ENCODE results near the gene FFAR1. TPM values are rescaled to one million over a fixed set of nuclear protein-coding genes. Genes with fewer than 3 reads are reported as not detected.

FFAR1 gene
- total and polyA plus RNA-seq, 2 experiments from 2014 or later: not detected

DNA sequence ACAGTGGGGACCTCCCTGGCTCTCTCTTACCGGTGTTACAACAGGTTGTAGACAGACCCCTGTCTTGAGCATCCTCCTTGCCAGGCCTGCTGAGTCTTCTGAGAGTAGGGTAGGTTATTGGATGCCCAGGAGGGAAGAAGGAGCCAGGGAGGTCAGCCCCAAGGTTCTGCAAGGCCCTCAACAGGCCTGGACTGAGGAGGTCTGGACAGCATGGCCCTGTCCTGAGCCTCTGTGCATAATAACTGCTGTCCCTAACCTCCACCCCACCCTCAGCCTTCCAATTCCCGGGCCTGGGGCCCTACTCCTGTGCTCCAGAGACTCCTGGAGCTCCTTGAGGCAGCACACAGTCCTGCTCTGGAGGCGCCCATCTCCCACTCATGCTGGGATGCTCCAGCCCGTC is 18.4 kb upstream of the FFAR1 start (continued):
- TF ChIP-seq, protein P1, sequence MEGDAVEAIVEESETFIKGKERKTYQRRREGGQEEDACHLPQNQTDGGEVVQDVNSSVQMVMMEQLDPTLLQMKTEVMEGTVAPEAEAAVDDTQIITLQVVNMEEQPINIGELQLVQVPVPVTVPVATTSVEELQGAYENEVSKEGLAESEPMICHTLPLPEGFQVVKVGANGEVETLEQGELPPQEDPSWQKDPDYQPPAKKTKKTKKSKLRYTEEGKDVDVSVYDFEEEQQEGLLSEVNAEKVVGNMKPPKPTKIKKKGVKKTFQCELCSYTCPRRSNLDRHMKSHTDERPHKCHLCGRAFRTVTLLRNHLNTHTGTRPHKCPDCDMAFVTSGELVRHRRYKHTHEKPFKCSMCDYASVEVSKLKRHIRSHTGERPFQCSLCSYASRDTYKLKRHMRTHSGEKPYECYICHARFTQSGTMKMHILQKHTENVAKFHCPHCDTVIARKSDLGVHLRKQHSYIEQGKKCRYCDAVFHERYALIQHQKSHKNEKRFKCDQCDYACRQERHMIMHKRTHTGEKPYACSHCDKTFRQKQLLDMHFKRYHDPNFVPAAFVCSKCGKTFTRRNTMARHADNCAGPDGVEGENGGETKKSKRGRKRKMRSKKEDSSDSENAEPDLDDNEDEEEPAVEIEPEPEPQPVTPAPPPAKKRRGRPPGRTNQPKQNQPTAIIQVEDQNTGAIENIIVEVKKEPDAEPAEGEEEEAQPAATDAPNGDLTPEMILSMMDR (conservative IDR thresholded peaks at IDR 0.05; ENCODE audit: low read depth in 2 of 2): no peak
- no peak for TF ChIP-seq JUNB (IDR thresholded peaks at IDR 0.05; ENCODE audit: unreplicated experiment)

DNA sequence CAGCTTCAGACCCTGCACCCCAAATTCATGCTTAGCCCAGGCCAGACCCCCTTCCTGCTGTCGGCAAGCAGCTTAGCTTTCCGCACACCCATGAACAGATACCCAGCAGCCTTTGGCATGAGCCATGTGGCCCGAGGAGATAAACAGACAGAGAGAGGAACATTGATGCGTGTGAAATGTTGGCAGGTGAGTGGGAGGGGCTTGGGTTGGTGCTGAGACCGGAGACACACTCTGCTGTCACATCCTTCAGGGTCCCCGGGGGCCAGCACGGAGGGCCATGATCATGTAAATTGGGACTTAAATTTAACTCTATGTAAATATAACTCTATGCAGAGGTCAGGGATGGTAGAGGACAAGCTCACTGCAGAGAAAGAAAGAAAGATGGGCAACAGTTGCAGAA is 17.2 kb upstream of the FFAR1 start:
- no peak overlapping the region for H2AFZ ChIP-seq
- no peak overlapping the region for H3K4me2 ChIP-seq
- no peak overlapping the region for H3K4me3 Mint-ChIP-seq
- no peaks in the 10 kb centered on the region for H3K79me2 ChIP-seq (replicated peaks; ENCODE audit: insufficient read depth)
- H3K36me3 Mint-ChIP-seq (ENCODE audit: low read depth): no peaks in the 10 kb centered on the region
- H3K36me3 ChIP-seq (ENCODE audit: insufficient read depth): no peaks in the 10 kb centered on the region
- H3K27ac Mint-ChIP-seq: no peak overlapping the region
- H3K9me3 Mint-ChIP-seq: no peaks in the 10 kb centered on the region; the same call in 2 of the 3 replicates
- no peaks in the 10 kb centered on the region for H3K9me2 ChIP-seq (ENCODE audit: insufficient read depth)
- no peak overlapping the region for H3K4me3 ChIP-seq
- ATAC-seq (no peak), DNase-seq (ENCODE audit: low spot score) (no peak)
- no peak overlapping the region for H3K27ac ChIP-seq (ENCODE audit: low read depth)
- peaks cover 7% of the 10 kb centered on the region for H3K4me1 Mint-ChIP-seq
- no peaks in the 10 kb centered on the region for H4K20me1 ChIP-seq (replicated peaks; ENCODE audit: insufficient read depth)
- H3F3A ChIP-seq (replicated peaks; ENCODE audit: low read depth): no peaks in the 10 kb centered on the region
- H3K27me3 Mint-ChIP-seq (ENCODE audit: insufficient read depth, low read depth, poor library complexity): peaks cover 4% of the 10 kb centered on the region
- no peaks in the 10 kb centered on the region for H3K4me1 ChIP-seq (ENCODE audit: insufficient read depth)
- no peaks in the 10 kb centered on the region for H3K27me3 ChIP-seq (ENCODE audit: insufficient read depth)
- TF ChIP-seq, protein P2, sequence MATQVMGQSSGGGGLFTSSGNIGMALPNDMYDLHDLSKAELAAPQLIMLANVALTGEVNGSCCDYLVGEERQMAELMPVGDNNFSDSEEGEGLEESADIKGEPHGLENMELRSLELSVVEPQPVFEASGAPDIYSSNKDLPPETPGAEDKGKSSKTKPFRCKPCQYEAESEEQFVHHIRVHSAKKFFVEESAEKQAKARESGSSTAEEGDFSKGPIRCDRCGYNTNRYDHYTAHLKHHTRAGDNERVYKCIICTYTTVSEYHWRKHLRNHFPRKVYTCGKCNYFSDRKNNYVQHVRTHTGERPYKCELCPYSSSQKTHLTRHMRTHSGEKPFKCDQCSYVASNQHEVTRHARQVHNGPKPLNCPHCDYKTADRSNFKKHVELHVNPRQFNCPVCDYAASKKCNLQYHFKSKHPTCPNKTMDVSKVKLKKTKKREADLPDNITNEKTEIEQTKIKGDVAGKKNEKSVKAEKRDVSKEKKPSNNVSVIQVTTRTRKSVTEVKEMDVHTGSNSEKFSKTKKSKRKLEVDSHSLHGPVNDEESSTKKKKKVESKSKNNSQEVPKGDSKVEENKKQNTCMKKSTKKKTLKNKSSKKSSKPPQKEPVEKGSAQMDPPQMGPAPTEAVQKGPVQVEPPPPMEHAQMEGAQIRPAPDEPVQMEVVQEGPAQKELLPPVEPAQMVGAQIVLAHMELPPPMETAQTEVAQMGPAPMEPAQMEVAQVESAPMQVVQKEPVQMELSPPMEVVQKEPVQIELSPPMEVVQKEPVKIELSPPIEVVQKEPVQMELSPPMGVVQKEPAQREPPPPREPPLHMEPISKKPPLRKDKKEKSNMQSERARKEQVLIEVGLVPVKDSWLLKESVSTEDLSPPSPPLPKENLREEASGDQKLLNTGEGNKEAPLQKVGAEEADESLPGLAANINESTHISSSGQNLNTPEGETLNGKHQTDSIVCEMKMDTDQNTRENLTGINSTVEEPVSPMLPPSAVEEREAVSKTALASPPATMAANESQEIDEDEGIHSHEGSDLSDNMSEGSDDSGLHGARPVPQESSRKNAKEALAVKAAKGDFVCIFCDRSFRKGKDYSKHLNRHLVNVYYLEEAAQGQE (IDR thresholded peaks at IDR 0.05; ENCODE audit: unreplicated experiment): no peak
- TF ChIP-seq, protein P3, sequence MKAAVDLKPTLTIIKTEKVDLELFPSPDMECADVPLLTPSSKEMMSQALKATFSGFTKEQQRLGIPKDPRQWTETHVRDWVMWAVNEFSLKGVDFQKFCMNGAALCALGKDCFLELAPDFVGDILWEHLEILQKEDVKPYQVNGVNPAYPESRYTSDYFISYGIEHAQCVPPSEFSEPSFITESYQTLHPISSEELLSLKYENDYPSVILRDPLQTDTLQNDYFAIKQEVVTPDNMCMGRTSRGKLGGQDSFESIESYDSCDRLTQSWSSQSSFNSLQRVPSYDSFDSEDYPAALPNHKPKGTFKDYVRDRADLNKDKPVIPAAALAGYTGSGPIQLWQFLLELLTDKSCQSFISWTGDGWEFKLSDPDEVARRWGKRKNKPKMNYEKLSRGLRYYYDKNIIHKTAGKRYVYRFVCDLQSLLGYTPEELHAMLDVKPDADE (IDR thresholded peaks at IDR 0.05): no peak
- TF ChIP-seq POLR2AphosphoS5 (IDR thresholded peaks at IDR 0.05; ENCODE audit: low read depth) (no peak), CREB1 (CRISPR knock-in tag; IDR thresholded peaks at IDR 0.05; ENCODE audit: low read depth) (no peak), JUNB (IDR thresholded peaks at IDR 0.05; ENCODE audit: unreplicated experiment) (no peak), EZH2phosphoT487 (IDR thresholded peaks at IDR 0.05; ENCODE audit: unreplicated experiment) (no peak), EZH2 (IDR thresholded peaks at IDR 0.05; ENCODE audit: low read depth, unreplicated experiment) (no peak), STAT1 (IDR thresholded peaks at IDR 0.05; ENCODE audit: unreplicated experiment) (no peak), NANOG (IDR thresholded peaks at IDR 0.05; ENCODE audit: borderline replicate concordance) (no peak), ZNF114 (CRISPR knock-in tag; IDR thresholded peaks at IDR 0.05) (no peak), ZNF331 (CRISPR knock-in tag; IDR thresholded peaks at IDR 0.05; ENCODE audit: low read depth) (no peak)
- TF ChIP-seq, protein P4, sequence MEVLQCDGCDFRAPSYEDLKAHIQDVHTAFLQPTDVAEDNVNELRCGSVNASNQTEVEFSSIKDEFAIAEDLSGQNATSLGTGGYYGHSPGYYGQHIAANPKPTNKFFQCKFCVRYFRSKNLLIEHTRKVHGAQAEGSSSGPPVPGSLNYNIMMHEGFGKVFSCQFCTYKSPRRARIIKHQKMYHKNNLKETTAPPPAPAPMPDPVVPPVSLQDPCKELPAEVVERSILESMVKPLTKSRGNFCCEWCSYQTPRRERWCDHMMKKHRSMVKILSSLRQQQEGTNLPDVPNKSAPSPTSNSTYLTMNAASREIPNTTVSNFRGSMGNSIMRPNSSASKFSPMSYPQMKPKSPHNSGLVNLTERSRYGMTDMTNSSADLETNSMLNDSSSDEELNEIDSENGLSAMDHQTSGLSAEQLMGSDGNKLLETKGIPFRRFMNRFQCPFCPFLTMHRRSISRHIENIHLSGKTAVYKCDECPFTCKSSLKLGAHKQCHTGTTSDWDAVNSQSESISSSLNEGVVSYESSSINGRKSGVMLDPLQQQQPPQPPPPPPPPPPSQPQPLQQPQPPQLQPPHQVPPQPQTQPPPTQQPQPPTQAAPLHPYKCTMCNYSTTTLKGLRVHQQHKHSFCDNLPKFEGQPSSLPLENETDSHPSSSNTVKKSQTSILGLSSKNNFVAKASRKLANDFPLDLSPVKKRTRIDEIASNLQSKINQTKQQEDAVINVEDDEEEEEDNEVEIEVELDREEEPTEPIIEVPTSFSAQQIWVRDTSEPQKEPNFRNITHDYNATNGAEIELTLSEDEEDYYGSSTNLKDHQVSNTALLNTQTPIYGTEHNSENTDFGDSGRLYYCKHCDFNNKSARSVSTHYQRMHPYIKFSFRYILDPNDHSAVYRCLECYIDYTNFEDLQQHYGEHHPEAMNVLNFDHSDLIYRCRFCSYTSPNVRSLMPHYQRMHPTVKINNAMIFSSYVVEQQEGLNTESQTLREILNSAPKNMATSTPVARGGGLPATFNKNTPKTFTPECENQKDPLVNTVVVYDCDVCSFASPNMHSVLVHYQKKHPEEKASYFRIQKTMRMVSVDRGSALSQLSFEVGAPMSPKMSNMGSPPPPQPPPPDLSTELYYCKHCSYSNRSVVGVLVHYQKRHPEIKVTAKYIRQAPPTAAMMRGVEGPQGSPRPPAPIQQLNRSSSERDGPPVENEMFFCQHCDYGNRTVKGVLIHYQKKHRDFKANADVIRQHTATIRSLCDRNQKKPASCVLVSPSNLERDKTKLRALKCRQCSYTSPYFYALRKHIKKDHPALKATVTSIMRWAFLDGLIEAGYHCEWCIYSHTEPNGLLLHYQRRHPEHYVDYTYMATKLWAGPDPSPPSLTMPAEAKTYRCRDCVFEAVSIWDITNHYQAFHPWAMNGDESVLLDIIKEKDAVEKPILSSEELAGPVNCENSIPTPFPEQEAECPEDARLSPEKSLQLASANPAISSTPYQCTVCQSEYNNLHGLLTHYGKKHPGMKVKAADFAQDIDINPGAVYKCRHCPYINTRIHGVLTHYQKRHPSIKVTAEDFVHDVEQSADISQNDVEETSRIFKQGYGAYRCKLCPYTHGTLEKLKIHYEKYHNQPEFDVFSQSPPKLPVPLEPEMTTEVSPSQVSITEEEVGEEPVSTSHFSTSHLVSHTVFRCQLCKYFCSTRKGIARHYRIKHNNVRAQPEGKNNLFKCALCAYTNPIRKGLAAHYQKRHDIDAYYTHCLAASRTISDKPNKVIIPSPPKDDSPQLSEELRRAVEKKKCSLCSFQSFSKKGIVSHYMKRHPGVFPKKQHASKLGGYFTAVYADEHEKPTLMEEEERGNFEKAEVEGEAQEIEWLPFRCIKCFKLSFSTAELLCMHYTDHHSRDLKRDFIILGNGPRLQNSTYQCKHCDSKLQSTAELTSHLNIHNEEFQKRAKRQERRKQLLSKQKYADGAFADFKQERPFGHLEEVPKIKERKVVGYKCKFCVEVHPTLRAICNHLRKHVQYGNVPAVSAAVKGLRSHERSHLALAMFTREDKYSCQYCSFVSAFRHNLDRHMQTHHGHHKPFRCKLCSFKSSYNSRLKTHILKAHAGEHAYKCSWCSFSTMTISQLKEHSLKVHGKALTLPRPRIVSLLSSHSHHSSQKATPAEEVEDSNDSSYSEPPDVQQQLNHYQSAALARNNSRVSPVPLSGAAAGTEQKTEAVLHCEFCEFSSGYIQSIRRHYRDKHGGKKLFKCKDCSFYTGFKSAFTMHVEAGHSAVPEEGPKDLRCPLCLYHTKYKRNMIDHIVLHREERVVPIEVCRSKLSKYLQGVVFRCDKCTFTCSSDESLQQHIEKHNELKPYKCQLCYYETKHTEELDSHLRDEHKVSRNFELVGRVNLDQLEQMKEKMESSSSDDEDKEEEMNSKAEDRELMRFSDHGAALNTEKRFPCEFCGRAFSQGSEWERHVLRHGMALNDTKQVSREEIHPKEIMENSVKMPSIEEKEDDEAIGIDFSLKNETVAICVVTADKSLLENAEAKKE (CRISPR knock-in tag; IDR thresholded peaks at IDR 0.05): no peak
